AG10803 (cell line): Measurements from ENCODE around the gene TOR1AIP2.
A peak's percentile ranks its signal among the peaks of the same experiment; 100 is the strongest.

Source experiments
- DNase-seq: peaks from one replicate; pipeline ENCODE4 v3.0.0; 2010; ENCODE audit warnings: low read depth
- H3K4me3 ChIP-seq: 2 replicates; pipeline ENCODE4 v1.5.1; 2011; ENCODE audit warnings: mild to moderate bottlenecking, low read length, control low read depth
- CTCF ChIP-seq: conservative IDR thresholded peaks from 2 replicates; pipeline ENCODE4 v1.5.1; 2011; ENCODE audit warnings: mild to moderate bottlenecking, low read length, control low read depth, inconsistent platforms

Gene TOR1AIP2

DNA sequence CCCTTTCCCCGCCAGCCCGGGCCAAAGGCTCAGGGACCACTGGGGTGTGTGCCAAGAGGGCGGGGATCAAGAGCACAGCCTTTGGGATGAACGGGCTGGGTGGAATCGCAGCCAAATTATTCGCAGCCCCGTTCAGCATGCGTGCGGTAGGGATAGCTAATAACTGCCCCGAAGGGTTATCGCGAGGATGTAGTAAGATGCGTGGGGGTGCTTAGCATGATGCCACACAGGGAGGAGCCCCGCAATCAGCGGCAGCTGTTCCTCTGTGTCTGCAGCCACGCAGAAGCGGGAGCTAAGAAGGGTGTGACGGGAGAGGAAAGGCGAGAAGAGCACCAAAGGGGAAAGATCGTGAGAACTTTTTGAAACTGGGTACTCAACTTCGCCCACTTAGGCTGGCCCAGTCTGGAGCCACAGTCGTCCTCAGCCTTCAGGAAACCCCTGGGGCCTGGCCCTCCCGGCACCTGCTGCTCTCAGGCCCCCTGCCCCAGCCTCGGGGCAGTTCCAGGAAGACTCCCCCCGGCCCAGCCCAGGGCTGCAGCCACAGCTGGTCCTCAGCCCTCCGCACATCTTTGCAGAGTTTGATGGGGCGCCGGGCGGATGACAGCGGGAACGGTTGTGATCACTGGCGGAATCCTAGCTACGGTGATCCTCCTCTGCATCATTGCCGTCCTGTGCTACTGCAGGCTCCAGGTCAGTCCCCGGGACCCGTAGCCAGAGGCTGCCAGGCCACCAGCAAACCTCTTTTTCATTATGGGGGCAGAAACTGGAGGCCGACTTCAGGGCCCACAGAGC lies 64.9 kb downstream of the TOR1AIP2 start:
- no peak for DNase-seq
- TF ChIP-seq CTCF = no peak
- H3K4me3 ChIP-seq = no peak overlapping the region

DNA sequence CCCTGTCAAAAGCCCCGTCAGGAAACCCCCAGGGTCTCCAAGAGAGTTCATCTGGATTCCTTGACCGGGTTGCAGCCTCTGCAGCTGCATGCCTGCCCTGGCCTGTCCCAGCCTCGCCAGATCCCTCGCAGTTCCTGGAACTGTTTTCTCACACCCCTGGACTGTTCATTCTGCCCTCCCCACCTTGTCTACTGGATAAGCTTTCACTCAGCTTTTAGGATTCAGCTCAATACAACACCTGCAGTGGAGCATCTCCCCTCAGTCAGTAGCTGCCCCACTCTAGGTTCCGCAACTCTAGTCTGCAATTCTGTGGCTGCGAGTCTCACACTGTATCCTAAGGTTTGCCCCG lies 67.3 kb downstream of the TOR1AIP2 start:
- TF ChIP-seq CTCF = no peak
- H3K4me3 ChIP-seq = no peak overlapping the region
- DNase-seq = no peak

DNA sequence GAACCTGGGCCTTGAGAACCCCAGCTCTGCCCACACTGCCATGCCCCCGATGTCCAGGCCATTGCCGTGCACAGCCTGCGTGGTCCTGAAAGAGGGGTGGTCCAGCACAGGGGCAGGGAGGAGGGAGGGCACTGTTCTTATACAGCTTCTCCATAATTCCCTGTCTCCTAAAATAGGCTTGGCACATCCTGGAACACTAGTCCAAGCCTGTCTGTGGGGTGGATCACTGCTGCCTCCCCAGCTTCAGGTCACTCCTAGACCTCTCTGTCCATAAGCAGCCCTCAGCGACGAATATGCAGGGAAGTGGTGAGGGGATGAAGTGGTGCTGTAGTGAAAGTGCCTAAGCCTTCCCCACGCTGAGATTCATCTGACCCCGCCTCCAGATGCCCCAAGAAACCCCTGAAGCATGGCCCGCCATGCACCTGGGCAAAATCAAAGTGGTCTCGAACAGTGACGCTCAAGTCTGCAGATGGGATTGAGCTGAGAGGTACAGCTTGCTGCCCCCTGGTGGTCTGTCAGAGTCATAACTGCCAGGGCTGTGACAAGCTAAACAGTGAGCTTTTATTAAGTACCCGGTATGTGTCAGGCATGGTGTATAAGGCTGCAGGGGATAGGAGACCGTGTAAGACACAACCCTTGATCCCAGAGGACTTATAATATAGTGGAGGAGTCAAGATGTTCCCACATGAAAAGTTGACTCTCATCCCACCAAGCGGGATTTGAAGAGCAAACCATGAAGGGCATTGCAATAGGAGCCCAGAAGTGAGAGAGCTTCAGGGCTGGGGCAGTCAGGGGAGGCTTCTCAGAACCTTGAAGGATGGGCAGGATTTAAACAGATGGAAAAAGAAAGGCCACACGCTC lies 67.9 kb downstream of the TOR1AIP2 start:
- no peak overlapping the region for H3K4me3 ChIP-seq
- peak; percentile 95 for TF ChIP-seq CTCF
- peak; percentile 63 for DNase-seq

- no peak for TF ChIP-seq CTCF
- H3K4me3 ChIP-seq = no peak overlapping the region
- no peak for DNase-seq
Observed at GRCh38 chr1:179808503-179808902, 69.1 kb downstream of the TOR1AIP2 start.

- TF ChIP-seq CTCF = no peak
- peak; percentile 29 for DNase-seq
- H3K4me3 ChIP-seq = no peak overlapping the region
Observed at GRCh38 chr1:179807691-179808485, 69.7 kb downstream of the TOR1AIP2 start.

DNA sequence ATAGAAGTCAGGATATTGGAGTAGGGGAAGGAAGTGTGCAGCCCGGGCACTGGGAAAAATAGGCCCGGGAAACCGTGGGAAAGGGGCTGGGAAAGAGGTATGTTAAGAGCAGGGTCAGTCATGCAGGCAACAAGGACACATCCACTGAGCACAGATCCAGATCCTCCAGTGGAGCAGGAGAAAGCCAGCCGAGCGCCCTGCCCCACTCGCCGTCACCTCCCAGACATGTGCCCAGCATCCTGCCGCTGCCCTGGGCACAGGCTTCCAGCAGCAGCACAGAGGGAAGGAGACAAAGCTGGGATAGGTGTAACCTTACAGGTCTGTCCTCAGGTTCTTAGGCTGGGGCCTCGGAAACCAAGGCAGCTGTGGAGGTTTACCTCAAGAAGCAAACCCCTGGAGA lies 70.3 kb downstream of the TOR1AIP2 start:
- DNase-seq = no peak
- no peak overlapping the region for H3K4me3 ChIP-seq
- TF ChIP-seq CTCF = no peak
